ENCODE data around the gene ATRN.
"Not testable (repeated sequence)": the region's sequence is repeated elsewhere in the genome, so short reads cannot be mapped to it uniquely, and the experiment has no call there.

Gene ATRN

GRCh38 chr20:3521852-3522740, 51.3 kb downstream of the ATRN start:
- FAIRE-seq: no peak

- not testable (repeated sequence) for FAIRE-seq
These were observed 53.9 kb downstream of the ATRN start for GRCh38 chr20:3524696-3525095.

DNA sequence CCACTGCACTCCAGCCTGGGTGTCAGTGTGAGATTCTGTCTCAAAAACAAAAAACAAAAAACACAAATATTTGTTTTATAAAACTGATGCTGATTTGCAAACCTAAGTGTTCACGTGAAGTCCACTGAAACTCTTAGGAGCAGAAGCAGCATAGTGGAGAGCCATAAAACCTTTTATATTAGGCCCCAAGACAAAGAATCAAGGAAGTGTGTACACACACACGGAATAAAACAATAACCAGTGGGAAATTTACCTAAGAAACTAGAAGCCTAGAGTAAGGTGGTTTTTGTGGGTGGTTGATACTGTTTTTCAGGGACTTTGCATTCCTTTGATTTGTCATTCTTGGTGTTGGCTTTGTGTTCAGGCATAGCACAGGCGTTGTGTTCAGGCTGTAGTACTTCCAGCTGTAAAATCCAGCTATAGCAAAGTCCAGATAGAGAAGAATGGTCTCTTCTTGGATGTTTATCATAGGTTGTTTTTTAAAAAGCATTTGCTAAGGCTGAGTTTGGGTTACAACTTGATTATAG, 61.3 kb downstream of the ATRN start:
- FAIRE-seq: no peak

DNA sequence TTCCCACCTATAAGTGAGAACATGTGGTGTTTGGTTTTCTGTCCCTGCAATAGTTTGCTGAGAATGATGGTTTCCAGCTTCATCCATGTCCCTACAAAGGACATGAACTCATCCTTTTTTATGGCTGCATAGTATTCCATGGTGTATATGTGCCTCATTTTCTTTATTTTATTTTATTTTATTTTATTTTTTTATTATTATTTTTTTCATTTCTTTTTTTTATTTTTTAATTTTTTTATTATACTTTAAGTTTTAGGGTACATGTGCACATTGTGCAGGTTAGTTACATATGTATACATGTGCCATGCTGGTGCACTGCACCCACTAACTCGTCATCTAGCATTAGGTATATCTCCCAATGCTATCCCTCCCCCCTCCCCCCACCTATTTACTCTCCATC, 66.9 kb downstream of the ATRN start:
- FAIRE-seq: not testable (repeated sequence)

- FAIRE-seq: no peak
These were observed 68.7 kb downstream of the ATRN start for GRCh38 chr20:3539311-3540107.

DNA sequence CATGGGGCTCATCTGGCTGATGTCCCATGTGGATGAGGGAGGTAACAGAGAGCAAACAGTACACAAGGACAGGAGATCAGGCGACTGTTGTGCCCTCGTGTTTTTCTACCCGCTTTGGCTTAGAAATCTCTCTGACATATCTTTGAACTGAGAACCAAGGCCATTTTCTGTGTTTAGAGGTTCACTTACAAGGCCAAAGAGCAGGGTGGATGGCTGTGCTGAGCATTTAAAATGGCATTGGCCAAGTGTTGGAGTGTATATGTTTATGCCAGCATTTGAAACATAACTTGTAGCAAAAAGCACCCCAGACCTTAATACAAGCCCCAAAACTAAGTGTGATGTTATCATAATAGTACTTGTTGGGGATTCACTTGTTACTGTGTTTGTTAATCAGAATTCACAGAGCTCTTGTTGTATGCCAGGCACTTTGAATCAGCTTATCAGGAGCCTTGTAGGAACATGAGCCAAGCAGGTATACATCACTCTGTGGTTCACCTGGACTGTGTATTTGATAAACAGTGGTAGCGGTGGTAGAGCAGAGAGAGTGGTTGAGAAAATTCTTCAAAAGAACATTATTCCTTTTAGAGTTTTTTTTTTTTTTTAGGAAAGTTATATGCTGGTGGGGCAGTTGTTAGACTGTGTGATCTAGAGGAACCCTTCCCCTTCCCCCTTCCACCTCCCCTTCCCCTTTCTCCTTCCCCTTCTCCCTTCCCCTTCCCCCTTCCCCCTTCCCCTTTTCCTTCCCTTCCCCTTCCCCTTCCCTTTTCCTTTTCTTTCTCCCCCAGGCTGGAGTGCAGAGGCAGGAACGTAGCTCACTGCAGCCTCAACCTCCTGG, 71.3 kb downstream of the ATRN start:
- no peak for FAIRE-seq

DNA sequence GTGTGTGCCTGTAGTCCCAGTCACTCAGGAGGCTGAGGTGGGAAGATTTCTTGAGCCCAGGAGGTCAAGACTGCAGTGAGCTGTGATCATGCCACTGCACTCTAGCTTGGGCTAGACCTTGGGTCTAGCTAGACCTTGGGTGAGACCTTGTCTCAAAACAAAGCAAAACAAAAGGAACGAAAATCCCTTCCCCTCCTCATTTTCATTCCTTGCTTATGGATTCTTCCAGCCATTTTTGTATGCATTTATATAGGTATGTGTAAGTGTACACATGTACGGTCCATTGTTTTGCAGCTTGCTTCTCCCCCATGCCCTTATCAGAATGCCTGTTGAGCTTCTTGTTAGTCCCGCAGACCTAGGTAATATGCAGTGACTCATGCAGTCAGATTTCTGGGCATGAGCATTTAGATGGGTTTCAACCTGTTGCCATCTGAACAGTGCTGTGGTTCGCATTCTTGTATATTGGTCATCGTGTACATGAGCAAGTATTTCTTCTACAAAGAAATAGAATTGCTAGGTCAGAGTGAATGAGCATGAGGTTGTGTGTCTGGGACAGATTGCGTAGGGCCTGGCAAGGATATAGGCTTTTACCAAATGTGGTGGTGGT, 73.2 kb downstream of the ATRN start:
- no peak for FAIRE-seq

DNA sequence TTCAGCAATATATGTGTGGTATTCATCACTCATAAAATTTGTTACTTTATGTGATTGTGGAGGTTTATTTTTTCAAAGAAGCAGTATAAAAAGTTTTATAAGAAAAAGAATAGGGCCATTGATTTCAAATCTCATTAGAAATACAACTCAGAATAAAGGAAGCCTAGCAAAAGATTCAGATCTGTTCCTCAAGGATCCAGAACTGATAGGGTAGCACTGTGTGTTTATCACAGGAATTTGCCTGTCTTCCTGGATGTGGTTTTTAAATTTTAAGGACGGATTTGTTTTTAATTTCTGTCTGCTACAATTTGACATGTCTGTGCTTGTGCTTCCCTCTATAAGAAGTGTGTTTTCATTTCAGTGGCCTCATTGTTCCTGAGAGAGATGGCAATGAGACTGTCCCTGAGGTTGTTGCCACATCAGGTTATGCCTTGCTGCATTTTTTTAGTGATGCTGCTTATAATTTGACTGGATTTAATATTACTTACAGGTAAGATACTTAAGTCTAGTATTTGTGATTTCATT, 74.6 kb downstream of the ATRN start:
- FAIRE-seq: no peak

DNA sequence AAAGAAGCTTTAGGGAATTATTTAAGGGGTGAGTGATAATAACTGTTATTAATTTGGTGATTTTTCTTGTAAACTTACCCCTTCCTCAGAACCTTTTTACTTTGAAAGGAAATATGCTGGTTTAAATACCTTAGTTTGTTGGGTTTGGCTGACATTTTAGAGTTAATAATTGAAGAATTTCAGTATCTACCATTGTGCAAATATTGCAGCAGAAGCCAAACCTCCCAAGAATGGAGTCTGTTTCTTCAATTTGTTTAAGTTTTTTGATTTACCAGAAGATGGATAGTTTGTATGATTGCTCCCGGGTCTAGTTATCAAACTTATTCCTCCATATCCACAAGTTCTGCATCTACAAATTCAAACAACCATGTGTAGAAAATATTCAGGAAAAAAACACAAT, 77.1 kb downstream of the ATRN start:
- FAIRE-seq: no peak

DNA sequence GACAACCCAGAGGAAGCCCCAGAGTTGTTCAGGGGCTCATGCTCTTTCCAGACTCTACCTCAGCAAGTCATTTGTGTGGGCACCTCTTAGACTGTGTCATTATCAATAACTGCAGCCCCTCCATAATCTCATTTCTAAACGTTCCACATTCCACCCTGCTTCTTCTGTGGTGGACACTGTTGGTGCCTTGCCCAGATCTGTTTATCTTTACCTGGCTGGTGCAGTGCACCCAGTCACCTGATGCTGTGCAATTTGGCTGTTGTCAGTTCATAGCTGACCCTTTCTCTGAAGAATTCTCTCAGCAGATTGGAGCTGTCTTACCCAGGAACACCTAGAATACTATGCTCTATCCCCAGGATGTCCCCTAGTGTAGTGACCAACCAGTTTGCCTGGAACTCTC, 80.0 kb downstream of the ATRN start:
- FAIRE-seq: no peak

DNA sequence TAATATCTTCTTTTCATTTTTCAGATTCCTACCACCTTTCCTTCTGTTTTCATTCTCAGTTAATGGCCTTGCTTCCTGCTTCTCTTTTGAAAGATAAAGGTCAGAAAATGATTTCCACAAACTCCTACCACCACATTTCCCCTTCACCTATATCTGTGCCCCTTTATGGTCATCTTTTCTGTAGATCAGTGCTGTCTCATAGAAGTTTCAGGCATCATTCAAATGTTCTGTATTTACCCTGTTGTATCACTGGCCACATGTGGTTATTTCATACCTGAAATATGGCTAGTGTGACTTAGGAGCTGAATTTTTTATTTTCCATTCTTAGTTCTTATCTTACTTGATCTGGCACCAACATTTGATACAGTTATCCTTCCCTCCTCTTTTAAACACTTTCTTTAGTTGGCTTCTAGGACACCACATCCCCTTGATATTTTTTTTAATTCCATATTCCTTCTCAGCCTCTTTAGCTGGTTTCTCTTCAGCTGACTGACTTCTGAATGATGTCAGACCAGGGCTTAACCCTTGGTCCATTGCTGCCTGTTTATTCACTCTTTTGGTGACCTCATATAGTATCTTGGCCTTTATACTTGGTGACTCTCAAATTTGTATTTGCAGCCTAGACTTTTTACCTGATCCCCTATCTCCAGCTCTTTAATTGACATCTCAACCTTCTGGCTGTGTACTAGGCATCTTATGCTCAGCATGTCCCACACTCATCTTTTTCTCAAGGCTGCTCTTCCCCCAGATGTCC, 81.0 kb downstream of the ATRN start:
- no peak for FAIRE-seq

DNA sequence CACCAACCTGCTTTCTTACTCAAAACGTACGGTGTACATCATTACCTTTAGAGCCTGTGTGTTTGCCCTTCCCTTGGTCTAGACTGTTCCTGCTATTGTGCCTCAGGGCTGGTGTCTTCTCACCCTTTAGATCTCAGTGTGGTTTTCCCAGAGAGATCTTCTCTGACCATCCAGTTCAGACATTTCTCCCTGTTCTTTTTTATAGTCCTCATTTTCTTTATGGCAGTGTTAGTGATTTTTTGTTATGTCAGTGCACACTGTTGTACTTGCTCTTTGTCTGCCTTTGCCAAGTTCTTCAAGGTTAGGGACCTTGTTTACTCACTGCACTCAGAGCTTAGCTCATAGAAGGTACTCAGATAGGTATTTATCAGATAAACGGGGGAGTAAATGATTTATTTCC, 82.8 kb downstream of the ATRN start:
- no peak for FAIRE-seq

DNA sequence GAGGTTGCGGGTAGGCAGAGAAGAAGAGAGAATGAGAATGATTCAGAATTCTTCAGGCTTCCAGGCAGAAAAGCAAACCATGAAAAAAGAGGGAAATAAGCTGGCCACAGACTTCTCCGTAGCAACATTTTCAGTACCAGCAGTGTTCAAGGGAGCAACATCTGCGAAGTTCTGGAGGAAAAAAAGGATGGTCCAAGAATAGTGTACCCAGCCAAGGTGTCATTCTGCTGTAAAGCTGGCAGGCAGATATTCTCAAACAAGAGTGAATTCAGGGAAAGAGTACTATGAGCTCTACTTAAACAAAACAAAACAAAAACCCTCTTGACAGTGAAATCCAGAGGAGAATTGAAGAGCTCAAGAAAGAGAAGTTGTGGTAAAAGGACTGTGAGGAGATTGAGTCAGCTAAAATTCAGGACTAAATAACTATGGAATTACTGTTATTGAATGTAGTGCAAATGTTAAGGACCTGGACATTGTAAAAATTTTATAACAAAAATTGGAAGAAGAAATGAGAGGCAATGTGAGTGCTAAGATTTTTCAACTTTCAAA, 86.5 kb downstream of the ATRN start:
- FAIRE-seq: no peak

GRCh38 chr20:3559231-3559630, 88.4 kb downstream of the ATRN start:
- no peak for FAIRE-seq

DNA sequence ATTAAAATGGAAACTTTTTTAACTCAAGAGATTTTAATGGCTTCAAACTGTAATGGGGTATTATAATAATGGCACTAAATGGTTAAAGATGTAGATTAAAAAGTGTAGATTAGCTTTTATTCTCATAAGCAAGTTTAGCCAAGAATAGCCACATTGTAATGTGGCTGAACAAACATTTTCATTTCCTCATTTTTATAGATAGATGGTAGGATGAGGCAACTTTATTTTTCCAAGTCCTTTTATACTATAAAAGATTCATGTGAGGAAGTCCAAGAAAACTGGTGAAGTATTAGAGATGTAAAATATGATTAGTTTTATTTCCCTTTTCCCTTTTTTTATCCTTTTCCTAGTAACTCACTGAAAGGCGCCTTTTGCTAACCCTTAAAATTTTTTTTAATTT, 88.8 kb downstream of the ATRN start:
- FAIRE-seq: no peak

- no peak for FAIRE-seq
These were observed 89.3 kb downstream of the ATRN start for GRCh38 chr20:3560162-3560561.

DNA sequence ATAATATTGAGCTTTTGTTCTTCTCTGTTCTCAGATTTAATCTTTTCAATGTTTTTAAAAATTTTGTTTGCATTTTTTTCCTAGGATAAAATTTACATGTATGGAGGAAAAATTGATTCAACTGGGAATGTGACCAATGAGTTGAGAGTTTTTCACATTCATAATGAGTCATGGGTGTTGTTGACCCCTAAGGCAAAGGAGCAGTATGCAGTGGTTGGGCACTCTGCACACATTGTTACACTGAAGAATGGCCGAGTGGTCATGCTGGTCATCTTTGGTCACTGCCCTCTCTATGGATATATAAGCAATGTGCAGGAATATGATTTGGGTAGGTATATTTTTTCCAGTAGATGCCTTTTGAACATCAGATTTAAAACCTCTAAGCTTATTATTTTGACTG, 89.8 kb downstream of the ATRN start:
- no peak for FAIRE-seq

DNA sequence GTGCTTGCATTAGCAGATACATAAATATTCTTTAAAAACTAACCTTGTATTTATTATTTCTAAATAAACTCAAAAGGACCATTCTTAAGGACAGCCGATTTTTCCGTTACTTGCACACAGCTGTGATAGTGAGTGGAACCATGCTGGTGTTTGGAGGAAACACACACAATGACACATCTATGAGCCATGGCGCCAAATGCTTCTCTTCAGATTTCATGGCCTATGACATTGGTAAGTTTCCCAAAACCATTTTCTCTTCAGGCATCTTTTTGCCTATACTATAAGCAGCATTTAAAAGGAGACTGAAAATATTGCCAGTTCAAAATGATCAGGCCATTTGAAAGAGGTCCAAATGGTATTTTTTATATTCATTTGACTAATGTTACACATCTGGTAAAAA, 92.3 kb downstream of the ATRN start:
- no peak for FAIRE-seq

DNA sequence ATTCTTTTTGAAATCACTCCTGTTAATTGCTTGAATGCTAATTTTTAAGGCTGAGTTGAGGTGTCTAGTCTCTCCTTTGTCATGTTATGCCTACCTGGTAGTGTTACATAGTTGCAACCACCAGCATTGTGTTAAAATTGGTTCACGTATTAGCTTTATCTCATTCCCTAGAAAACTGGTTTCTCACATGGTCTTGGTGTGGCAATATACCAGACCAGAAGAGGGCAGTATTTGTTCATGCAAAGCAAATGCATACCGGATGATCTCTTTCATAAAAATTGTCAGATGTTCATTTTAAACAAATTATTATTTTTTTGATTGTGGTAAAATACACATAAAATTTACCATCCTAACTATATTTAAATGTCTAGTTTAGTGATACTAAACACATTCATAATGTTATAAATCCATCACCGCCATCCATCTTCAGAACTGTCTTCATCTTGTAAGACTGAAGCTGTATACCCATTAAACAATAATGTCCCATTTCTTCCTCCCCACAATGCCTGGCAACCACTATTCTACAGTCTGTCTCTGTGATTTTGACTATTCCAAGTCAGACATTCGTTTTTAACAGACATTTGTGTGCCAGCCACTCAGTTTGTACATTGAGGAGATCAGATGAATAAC, 92.8 kb downstream of the ATRN start:
- FAIRE-seq: no peak

- FAIRE-seq: no peak
These were observed 95.0 kb downstream of the ATRN start for GRCh38 chr20:3565851-3566250.

- no peak for FAIRE-seq
These were observed 101.3 kb downstream of the ATRN start for GRCh38 chr20:3572151-3572550.

Data from colon (tissue), 2 donors.